Ammon's horn (tissue), 1 donor: Measurements from ENCODE around the gene GRIN2A.

ENCODE experiments used
- DNase-seq: peaks from one replicate; pipeline ENCODE4 v3.0.0-alpha.2; 2016; ENCODE audit warnings: low spot score

GRIN2A gene

GRCh38 chr16:9820476-9821246 is 361.6 kb downstream of the GRIN2A start:
- DNase-seq = peak; percentile 25

GRCh38 chr16:9818702-9819101 is 363.5 kb downstream of the GRIN2A start:
- no peak for DNase-seq

- DNase-seq = no peak
Observed at GRCh38 chr16:9817586-9817985, 364.6 kb downstream of the GRIN2A start.

GRCh38 chr16:9816644-9817043 is 365.6 kb downstream of the GRIN2A start:
- DNase-seq = no peak

- DNase-seq = no peak
Observed at GRCh38 chr16:9813665-9814064, 368.6 kb downstream of the GRIN2A start.

- no peak for DNase-seq
Observed at GRCh38 chr16:9808210-9808609, 374.0 kb downstream of the GRIN2A start.

GRCh38 chr16:9807302-9807701 is 374.9 kb downstream of the GRIN2A start:
- no peak for DNase-seq

GRCh38 chr16:9805109-9805508 is 377.1 kb downstream of the GRIN2A start:
- DNase-seq = no peak

GRCh38 chr16:9802160-9802559 is 380.1 kb downstream of the GRIN2A start:
- no peak for DNase-seq

- no peak for DNase-seq
Observed at GRCh38 chr16:9801651-9802050, 380.6 kb downstream of the GRIN2A start.

GRCh38 chr16:9800186-9800738 is 382.0 kb downstream of the GRIN2A start:
- DNase-seq = no peak

- no peak for DNase-seq
Observed at GRCh38 chr16:9798952-9799580, 383.2 kb downstream of the GRIN2A start.

- DNase-seq = no peak
Observed at GRCh38 chr16:9798474-9798873, 383.8 kb downstream of the GRIN2A start.

- no peak for DNase-seq
Observed at GRCh38 chr16:9797306-9797705, 384.9 kb downstream of the GRIN2A start.

- DNase-seq = no peak
Observed at GRCh38 chr16:9793623-9794022, 388.6 kb downstream of the GRIN2A start.

GRCh38 chr16:9791556-9791955 is 390.7 kb downstream of the GRIN2A start:
- peak; percentile 31 for DNase-seq

- no peak for DNase-seq
Observed at GRCh38 chr16:9790199-9790598, 392.0 kb downstream of the GRIN2A start.

GRCh38 chr16:9787717-9788116 is 394.5 kb downstream of the GRIN2A start:
- DNase-seq = peak; percentile 7

- DNase-seq = no peak
Observed at GRCh38 chr16:9780831-9781230, 401.4 kb downstream of the GRIN2A start.

GRCh38 chr16:9778849-9779248 is 403.4 kb downstream of the GRIN2A start:
- no peak for DNase-seq

GRCh38 chr16:9775998-9776397 is 406.2 kb downstream of the GRIN2A start:
- no peak for DNase-seq

GRCh38 chr16:9773289-9773688 is 408.9 kb downstream of the GRIN2A start:
- no peak for DNase-seq

GRCh38 chr16:9772526-9773225 is 409.6 kb downstream of the GRIN2A start:
- no peak for DNase-seq
